Immature natural killer cell (primary cell): ENCODE data around the gene CAPN10. TPM values are rescaled to one million over a fixed set of nuclear protein-coding genes. Genes with fewer than 3 reads are reported as not detected.

Experiments used
- DNase-seq, 3 donors: peaks; one replicate each; pipeline ENCODE4 v3.0.0; 2022; ENCODE audit warnings: mixed read lengths in 1 of 3
- H3K27ac Mint-ChIP-seq, 6 donors: one replicate each; pipeline ENCODE4 v1.8.0; 2020; ENCODE audit warnings: mixed read lengths in 6 of 6, mild to moderate bottlenecking in 5 of 6, inconsistent platforms in 4 of 6, moderate library complexity in 3 of 6
- H3K27me3 Mint-ChIP-seq, 3 donors: one replicate each; pipeline ENCODE4 v1.8.0; 2020 to 2021; ENCODE audit warnings: low read depth in 3 of 3, mild to moderate bottlenecking in 3 of 3, mixed read lengths in 3 of 3, moderate library complexity in 3 of 3, inconsistent platforms in 1 of 3
- H3K36me3 Mint-ChIP-seq, 3 donors: one replicate each; pipeline ENCODE4 v1.8.0; 2020; ENCODE audit warnings: mixed read lengths in 3 of 3, inconsistent platforms in 2 of 3, mild to moderate bottlenecking in 2 of 3
- H3K4me1 Mint-ChIP-seq, 2 donors: one replicate each; pipeline ENCODE4 v1.8.0; 2020; ENCODE audit warnings: inconsistent platforms in 2 of 2, mild to moderate bottlenecking in 2 of 2, mixed read lengths in 2 of 2, moderate library complexity in 1 of 2
- H3K4me3 Mint-ChIP-seq, 5 donors: one replicate each; pipeline ENCODE4 v1.8.0; 2020; ENCODE audit warnings: mild to moderate bottlenecking in 5 of 5, mixed read lengths in 5 of 5, inconsistent platforms in 3 of 5, moderate library complexity in 3 of 5
- H3K9me3 Mint-ChIP-seq, 6 donors: one replicate each; pipeline ENCODE4 v1.8.0; 2020; ENCODE audit warnings: mild to moderate bottlenecking in 6 of 6, mixed read lengths in 6 of 6, inconsistent platforms in 4 of 6, moderate library complexity in 3 of 6
- polyA plus RNA-seq, 3 donors: library from polyadenylated mRNA; unstranded; fragments of 300-500 nt; fragmentation: Illumina TruSeq; gene quantifications; one replicate each; pipeline ENCODE4 v1.2.3, GENCODE V29; 2021

Gene CAPN10
- polyA plus RNA-seq, 3 donors from 2014 or later = 9.7 to 22.5 (median 11.6) TPM

GRCh38 chr2:240601831-240602160 lies 15.3 kb downstream of the CAPN10 start:
- H3K9me3 Mint-ChIP-seq = no peaks in the 10 kb centered on the region
- H3K4me1 Mint-ChIP-seq = peaks cover 2 to 7% of the 10 kb centered on the region in 2 donors
- H3K27ac Mint-ChIP-seq = no peak overlapping the region
- H3K27me3 Mint-ChIP-seq = peaks cover 0 to 2% (median 0%) of the 10 kb centered on the region in 3 donors
- no peak for DNase-seq
- no peaks in the 10 kb centered on the region for H3K36me3 Mint-ChIP-seq
- H3K4me3 Mint-ChIP-seq = no peak overlapping the region

GRCh38 chr2:240602266-240603050 lies 15.9 kb downstream of the CAPN10 start:
- DNase-seq = no peak
- no peak overlapping the region for H3K27ac Mint-ChIP-seq

GRCh38 chr2:240603081-240603835 lies 16.7 kb downstream of the CAPN10 start:
- Mint-ChIP-seq H3K9me3 (no peaks in the 10 kb centered on the region), H3K4me1 (peaks cover 2 to 7% of the 10 kb centered on the region in 2 donors), H3K4me3 (no peak overlapping the region), H3K36me3 (no peaks in the 10 kb centered on the region), H3K27ac (no peak overlapping the region), H3K27me3 (peaks cover 0 to 2% (median 0%) of the 10 kb centered on the region in 3 donors)
- no peak for DNase-seq

More at GRCh38 chr2:240602266-240603050, 15.9 kb downstream of the CAPN10 start:
- no peaks in the 10 kb centered on the region for H3K36me3 Mint-ChIP-seq
- H3K4me1 Mint-ChIP-seq = peaks cover 2 to 7% of the 10 kb centered on the region in 2 donors
- H3K4me3 Mint-ChIP-seq = no peak overlapping the region
- no peaks in the 10 kb centered on the region for H3K9me3 Mint-ChIP-seq
- peaks cover 0 to 2% (median 0%) of the 10 kb centered on the region in 3 donors for H3K27me3 Mint-ChIP-seq

DNA sequence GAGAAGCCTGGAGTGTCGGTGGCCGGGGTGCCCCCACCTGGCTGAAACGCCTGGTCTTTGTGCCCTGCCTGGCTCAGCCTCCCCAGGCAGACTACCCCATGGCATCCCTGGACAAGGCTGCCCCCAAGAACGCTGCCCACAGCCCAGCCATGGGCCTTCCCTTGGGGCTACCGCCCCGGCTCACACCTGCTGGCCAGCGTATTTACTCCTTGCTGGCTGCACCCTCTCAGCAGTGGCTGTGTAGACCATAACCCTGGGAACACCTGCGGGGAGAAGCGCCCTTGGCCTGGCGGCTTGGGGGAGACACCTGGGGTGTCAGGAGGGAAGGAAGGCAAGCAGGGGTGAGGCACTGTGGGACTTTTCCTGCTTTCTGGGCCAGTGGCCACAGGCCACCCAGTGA lies 17.3 kb downstream of the CAPN10 start:
- Mint-ChIP-seq H3K4me1 (peaks cover 2 to 9% of the 10 kb centered on the region in 2 donors), H3K27ac (no peak overlapping the region), H3K27me3 (peaks cover 0 to 2% (median 0%) of the 10 kb centered on the region in 3 donors), H3K36me3 (no peaks in the 10 kb centered on the region), H3K9me3 (no peaks in the 10 kb centered on the region), H3K4me3 (no peak overlapping the region)
- DNase-seq = no peak

DNA sequence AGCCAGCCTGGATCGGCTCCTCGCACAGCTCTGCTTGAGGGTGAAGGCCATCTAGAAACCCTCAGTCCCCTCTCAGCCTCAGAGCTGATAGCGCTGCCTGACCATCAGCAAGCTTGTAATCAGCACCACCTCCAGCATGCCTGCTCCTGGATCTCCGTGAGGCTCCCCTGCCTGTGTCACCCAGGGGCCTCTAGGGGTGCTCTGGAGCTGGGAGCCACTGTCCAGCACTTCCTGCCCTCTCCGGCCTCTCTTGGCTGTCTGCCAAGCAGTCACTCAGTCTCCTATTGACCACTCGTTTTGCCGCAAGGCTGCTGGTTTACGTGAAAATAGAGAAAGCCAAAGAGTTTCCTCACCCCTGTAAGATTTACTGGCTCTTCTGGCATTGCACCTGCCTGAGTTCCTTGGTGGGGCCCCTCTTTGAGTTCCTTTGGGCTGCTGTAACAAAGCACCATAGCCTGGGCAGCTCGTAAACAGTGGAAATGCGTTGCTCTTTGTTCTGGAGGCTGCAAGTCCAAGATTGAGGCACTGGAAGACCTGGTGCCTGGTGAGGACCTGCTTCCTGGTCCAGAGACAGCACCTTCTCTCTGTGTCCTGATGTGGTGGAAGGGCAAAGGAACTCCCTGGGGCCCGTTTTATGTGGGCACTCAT lies 17.9 kb downstream of the CAPN10 start:
- no peak overlapping the region for H3K4me3 Mint-ChIP-seq
- peak overlapping the region in 4 of 6 donors; percentile 21 to 74 (median 28) for H3K27ac Mint-ChIP-seq
- H3K27me3 Mint-ChIP-seq = peaks cover 0 to 2% (median 0%) of the 10 kb centered on the region in 3 donors
- DNase-seq = no peak
- H3K9me3 Mint-ChIP-seq = no peaks in the 10 kb centered on the region
- H3K4me1 Mint-ChIP-seq = peaks cover 2 to 15% of the 10 kb centered on the region in 2 donors
- H3K36me3 Mint-ChIP-seq = no peaks in the 10 kb centered on the region

GRCh38 chr2:240604939-240605716 lies 18.6 kb downstream of the CAPN10 start:
- H3K27me3 Mint-ChIP-seq = peaks cover 0 to 1% (median 0%) of the 10 kb centered on the region in 3 donors
- peak overlapping the region in 4 of 6 donors; percentile 21 to 74 (median 28) for H3K27ac Mint-ChIP-seq
- H3K4me1 Mint-ChIP-seq = peaks cover 2 to 15% of the 10 kb centered on the region in 2 donors
- no peaks in the 10 kb centered on the region for H3K9me3 Mint-ChIP-seq
- no peaks in the 10 kb centered on the region for H3K36me3 Mint-ChIP-seq
- H3K4me3 Mint-ChIP-seq = no peak overlapping the region
- DNase-seq = no peak

- Mint-ChIP-seq H3K36me3 (peaks cover 0 to under 1% (median 0%) of the 10 kb centered on the region in 3 donors), H3K27ac (peak overlapping the region in 2 of 6 donors; percentile 14 to 15), H3K4me3 (no peak overlapping the region), H3K4me1 (peaks cover 2 to 15% of the 10 kb centered on the region in 2 donors), H3K9me3 (no peaks in the 10 kb centered on the region), H3K27me3 (peaks cover 0 to 1% (median 0%) of the 10 kb centered on the region in 3 donors)
- DNase-seq = no peak
Measured at GRCh38 chr2:240605867-240606743, 19.6 kb downstream of the CAPN10 start.

DNA sequence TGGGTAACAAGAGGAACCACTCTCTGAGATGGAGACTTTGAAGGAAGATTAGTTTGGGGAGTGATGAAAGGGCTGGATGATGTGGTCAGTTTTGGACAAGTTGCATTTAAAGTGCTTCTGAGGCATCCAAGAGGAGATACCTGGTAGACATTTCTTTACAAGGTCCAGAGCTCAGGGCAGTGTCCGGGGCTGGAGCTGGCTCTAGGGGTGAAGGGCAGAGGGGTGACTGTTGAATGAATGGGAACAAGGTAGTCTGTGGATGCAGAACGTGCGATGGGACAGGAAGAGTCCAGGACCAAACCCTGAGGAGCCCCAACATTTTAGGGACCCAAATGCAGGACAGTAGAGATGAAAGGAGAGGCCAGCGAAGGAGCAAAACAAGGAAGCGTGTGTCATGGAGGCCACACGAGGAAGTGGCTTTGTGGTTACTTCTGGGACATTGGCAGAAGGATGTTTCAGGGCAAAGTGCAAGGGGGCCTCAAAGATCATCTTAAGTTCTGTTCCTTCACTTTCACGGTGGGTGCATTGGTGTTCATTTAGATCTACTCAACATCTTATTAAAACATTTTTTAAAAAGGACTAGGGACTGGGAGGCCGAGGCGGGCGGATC lies 25.2 kb downstream of the CAPN10 start:
- Mint-ChIP-seq H3K9me3 (no peaks in the 10 kb centered on the region), H3K27ac (peak overlapping the region in 1 of 6 donors; percentile 93), H3K27me3 (peaks cover 0 to 2% (median 0%) of the 10 kb centered on the region in 3 donors), H3K4me1 (peaks cover 0 to 8% of the 10 kb centered on the region in 2 donors), H3K4me3 (peak overlapping the region in 1 of 5 donors; percentile 77), H3K36me3 (peaks cover 0 to 9% (median 5%) of the 10 kb centered on the region in 3 donors)
- DNase-seq = peak; percentile 37 to 46 (median 45)

DNA sequence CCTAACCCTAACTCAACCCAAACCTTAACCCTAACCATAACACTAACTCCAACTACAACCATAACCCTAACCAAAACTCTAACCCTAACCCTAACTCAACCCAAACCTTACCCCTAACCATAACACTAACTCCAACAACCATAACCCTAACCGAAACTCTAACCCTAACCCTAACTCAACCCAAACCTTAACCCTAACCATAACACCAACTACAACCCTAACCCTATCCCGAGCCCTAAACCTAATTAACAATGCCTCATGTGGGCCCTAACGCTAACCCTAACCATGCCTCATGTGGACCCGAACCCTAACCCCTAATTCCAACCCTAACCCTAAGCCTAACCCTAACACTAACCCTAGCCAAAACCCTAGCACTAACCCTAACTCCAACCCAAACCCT lies 27.2 kb downstream of the CAPN10 start:
- peaks cover 2 to 15% of the 10 kb centered on the region in 2 donors for H3K4me1 Mint-ChIP-seq
- no peaks in the 10 kb centered on the region for H3K9me3 Mint-ChIP-seq
- H3K4me3 Mint-ChIP-seq = no peak overlapping the region
- H3K36me3 Mint-ChIP-seq = peaks cover 8 to 16% (median 10%) of the 10 kb centered on the region in 3 donors
- peaks cover 0 to 2% (median 0%) of the 10 kb centered on the region in 3 donors for H3K27me3 Mint-ChIP-seq
- no peak for DNase-seq
- H3K27ac Mint-ChIP-seq = no peak overlapping the region

GRCh38 chr2:240614391-240614790 lies 27.9 kb downstream of the CAPN10 start:
- no peak overlapping the region for H3K27ac Mint-ChIP-seq
- H3K36me3 Mint-ChIP-seq = peaks cover 10 to 16% (median 12%) of the 10 kb centered on the region in 3 donors
- H3K4me1 Mint-ChIP-seq = peaks cover 5 to 15% of the 10 kb centered on the region in 2 donors

GRCh38 chr2:240615396-240615795 lies 28.9 kb downstream of the CAPN10 start:
- no peak for DNase-seq
- peaks cover 10 to 16% (median 12%) of the 10 kb centered on the region in 3 donors for H3K36me3 Mint-ChIP-seq
- peaks cover 0 to 5% (median 2%) of the 10 kb centered on the region in 3 donors for H3K27me3 Mint-ChIP-seq
- H3K9me3 Mint-ChIP-seq = no peaks in the 10 kb centered on the region
- H3K4me1 Mint-ChIP-seq = peaks cover 9 to 20% of the 10 kb centered on the region in 2 donors
- no peak overlapping the region for H3K27ac Mint-ChIP-seq
- H3K4me3 Mint-ChIP-seq = no peak overlapping the region

More at GRCh38 chr2:240614391-240614790, 27.9 kb downstream of the CAPN10 start:
- H3K9me3 Mint-ChIP-seq = no peaks in the 10 kb centered on the region
- H3K4me3 Mint-ChIP-seq = no peak overlapping the region
- H3K27me3 Mint-ChIP-seq = peaks cover 0 to 2% (median 0%) of the 10 kb centered on the region in 3 donors
- no peak for DNase-seq
